ENCODE data around the gene FSD1. TPM values are rescaled to one million over a fixed set of nuclear protein-coding genes. Genes with fewer than 3 reads are reported as not detected.

The FSD1 gene
- total and polyA plus RNA-seq, 9 of the 15 experiments (the other 6 are each of a cell fraction or from before 2014, with no cell fraction given), result 0.11 to 1.9 (median 0.94) TPM; not detected in 1

GRCh38 chr19:4298810-4299550, 5.4 kb upstream of the FSD1 start (continued):
- TF ChIP-seq HOXB6 (CRISPR knock-in tag; IDR thresholded peaks at IDR 0.05; ENCODE audit: borderline replicate concordance), result no peak
- peak in 1 of 2 experiments; percentile 53; a peak in 1 of 3 replicates for TF ChIP-seq CBX3 (IDR thresholded peaks at IDR 0.05; ENCODE audit: borderline replicate concordance in 1 of 2, low read length in 2 of 2)
- peak; percentile 99 for TF ChIP-seq ESRRA (IDR thresholded peaks at IDR 0.05; ENCODE audit: borderline replicate concordance, low read depth)
- TF ChIP-seq KLF13 (tag; IDR thresholded peaks at IDR 0.05; ENCODE audit: borderline replicate concordance, low read depth), result no peak
- no peak for TF ChIP-seq CCNT2 (IDR thresholded peaks at IDR 0.05; ENCODE audit: borderline replicate concordance, extremely low read depth, insufficient read length, low read depth, low read length)
- TF ChIP-seq CEBPB (tag; IDR thresholded peaks at IDR 0.05), result no peak
- TF ChIP-seq, protein P1, sequence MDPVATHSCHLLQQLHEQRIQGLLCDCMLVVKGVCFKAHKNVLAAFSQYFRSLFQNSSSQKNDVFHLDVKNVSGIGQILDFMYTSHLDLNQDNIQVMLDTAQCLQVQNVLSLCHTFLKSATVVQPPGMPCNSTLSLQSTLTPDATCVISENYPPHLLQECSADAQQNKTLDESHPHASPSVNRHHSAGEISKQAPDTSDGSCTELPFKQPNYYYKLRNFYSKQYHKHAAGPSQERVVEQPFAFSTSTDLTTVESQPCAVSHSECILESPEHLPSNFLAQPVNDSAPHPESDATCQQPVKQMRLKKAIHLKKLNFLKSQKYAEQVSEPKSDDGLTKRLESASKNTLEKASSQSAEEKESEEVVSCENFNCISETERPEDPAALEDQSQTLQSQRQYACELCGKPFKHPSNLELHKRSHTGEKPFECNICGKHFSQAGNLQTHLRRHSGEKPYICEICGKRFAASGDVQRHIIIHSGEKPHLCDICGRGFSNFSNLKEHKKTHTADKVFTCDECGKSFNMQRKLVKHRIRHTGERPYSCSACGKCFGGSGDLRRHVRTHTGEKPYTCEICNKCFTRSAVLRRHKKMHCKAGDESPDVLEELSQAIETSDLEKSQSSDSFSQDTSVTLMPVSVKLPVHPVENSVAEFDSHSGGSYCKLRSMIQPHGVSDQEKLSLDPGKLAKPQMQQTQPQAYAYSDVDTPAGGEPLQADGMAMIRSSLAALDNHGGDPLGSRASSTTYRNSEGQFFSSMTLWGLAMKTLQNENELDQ (CRISPR knock-in tag; IDR thresholded peaks at IDR 0.05; ENCODE audit: borderline replicate concordance), result no peak
- TF ChIP-seq ZNF316 (IDR thresholded peaks at IDR 0.05), result no peak
- no peak for TF ChIP-seq KDM2B (CRISPR knock-in tag; IDR thresholded peaks at IDR 0.05)
- TF ChIP-seq MEF2D (tag; conservative IDR thresholded peaks at IDR 0.05; ENCODE audit: low read depth), result no peak
- no peak for TF ChIP-seq ZNF431 (CRISPR knock-in tag; IDR thresholded peaks at IDR 0.05)
- no peak for TF ChIP-seq BRF1 (IDR thresholded peaks at IDR 0.05; ENCODE audit: borderline replicate concordance, extremely low read depth, insufficient read length)
- TF ChIP-seq E2F6 (IDR thresholded peaks at IDR 0.05; ENCODE audit: borderline replicate concordance in 1 of 2, extremely low read depth in 1 of 2, insufficient read depth in 1 of 2, insufficient read length in 1 of 2, low read depth in 1 of 2, low read length in 1 of 2, poor library complexity in 1 of 2, severe bottlenecking in 1 of 2), result no peak
- TF ChIP-seq TGIF2 (CRISPR knock-in tag; IDR thresholded peaks at IDR 0.05), result no peak
- peak; percentile 71 for TF ChIP-seq RBM25 (IDR thresholded peaks at IDR 0.05; ENCODE audit: low read depth, low read length, severe bottlenecking)
- TF ChIP-seq, protein P2, sequence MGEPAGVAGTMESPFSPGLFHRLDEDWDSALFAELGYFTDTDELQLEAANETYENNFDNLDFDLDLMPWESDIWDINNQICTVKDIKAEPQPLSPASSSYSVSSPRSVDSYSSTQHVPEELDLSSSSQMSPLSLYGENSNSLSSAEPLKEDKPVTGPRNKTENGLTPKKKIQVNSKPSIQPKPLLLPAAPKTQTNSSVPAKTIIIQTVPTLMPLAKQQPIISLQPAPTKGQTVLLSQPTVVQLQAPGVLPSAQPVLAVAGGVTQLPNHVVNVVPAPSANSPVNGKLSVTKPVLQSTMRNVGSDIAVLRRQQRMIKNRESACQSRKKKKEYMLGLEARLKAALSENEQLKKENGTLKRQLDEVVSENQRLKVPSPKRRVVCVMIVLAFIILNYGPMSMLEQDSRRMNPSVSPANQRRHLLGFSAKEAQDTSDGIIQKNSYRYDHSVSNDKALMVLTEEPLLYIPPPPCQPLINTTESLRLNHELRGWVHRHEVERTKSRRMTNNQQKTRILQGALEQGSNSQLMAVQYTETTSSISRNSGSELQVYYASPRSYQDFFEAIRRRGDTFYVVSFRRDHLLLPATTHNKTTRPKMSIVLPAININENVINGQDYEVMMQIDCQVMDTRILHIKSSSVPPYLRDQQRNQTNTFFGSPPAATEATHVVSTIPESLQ (CRISPR knock-in tag; IDR thresholded peaks at IDR 0.05), result no peak
- no peak for TF ChIP-seq CREM (IDR thresholded peaks at IDR 0.05; ENCODE audit: low read depth)
- TF ChIP-seq ETV1 (tag; conservative IDR thresholded peaks at IDR 0.05; ENCODE audit: low read depth), result no peak
- no peak for TF ChIP-seq NR3C1 (CRISPR knock-in tag; IDR thresholded peaks at IDR 0.05)
- TF ChIP-seq MITF (IDR thresholded peaks at IDR 0.05), result no peak
- TF ChIP-seq POLR3G (IDR thresholded peaks at IDR 0.05; ENCODE audit: extremely low read depth, insufficient read length, insufficient replicate concordance), result no peak
